Amniotic epithelial cell (primary cell): Measurements from ENCODE around the gene SPP1.
"Not testable (repeated sequence)": the region's sequence is repeated elsewhere in the genome, so short reads cannot be mapped to it uniquely, and the experiment has no call there.

Experiments used
- DNase-seq: peaks from one replicate; pipeline ENCODE4 v3.0.0-alpha.2; 2010; ENCODE audit warnings: low read depth

SPP1 gene

GRCh38 chr4:87986508-87986907, 11.0 kb downstream of the SPP1 start:
- no peak for DNase-seq

- DNase-seq = no peak
Observed at GRCh38 chr4:87989765-87990164, 14.3 kb downstream of the SPP1 start.

- DNase-seq = no peak
Observed at GRCh38 chr4:87995435-87995834, 19.9 kb downstream of the SPP1 start.

DNA sequence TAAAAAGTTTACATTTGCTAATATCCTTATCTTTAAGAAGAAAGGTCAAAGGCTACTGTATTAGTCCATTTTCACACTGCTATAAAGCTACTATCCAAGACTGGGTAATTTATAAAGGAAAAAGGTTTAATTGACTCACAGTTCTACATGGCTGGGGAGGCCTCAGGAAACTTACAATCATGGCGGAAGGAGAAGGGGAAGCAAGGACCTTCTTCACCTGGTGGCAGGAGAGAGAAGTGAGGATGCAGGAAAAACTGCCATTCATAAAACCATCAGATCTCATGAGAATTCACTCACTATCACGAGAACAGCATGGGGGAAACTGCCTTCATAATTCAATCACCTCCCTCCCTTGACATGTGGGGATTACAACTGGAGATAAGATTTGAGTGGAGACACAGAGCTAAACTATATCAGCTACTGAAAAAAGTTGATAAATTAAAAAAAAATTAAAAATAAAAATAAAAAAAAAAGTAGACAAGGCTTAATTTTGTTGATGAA, 23.7 kb downstream of the SPP1 start:
- DNase-seq = not testable (repeated sequence)

GRCh38 chr4:88001871-88002270, 26.4 kb downstream of the SPP1 start:
- no peak for DNase-seq

- DNase-seq = peak; percentile 52
Observed at GRCh38 chr4:88002786-88003185, 27.3 kb downstream of the SPP1 start.

GRCh38 chr4:88003261-88003660, 27.7 kb downstream of the SPP1 start:
- no peak for DNase-seq

DNA sequence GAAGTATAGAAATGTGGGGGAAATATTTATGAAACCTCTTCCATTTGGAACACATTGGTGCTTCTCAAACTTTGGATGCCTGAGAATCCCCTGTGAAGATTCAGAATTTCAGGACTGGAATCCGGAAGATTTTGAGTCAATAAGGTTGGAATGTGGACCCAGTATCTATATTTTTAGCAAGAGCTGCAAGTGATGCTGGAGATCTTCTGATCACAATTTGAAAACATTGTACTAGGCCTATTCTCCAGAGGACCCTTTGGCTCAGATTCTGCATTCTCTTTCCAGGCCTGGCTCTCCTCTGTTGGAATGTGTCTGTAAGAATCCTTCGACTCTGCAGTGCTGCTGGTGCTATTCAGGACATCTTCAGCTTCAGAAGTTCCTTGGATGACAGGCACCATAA, 29.6 kb downstream of the SPP1 start:
- no peak for DNase-seq

- no peak for DNase-seq
Observed at GRCh38 chr4:88005946-88006345, 30.4 kb downstream of the SPP1 start.

DNA sequence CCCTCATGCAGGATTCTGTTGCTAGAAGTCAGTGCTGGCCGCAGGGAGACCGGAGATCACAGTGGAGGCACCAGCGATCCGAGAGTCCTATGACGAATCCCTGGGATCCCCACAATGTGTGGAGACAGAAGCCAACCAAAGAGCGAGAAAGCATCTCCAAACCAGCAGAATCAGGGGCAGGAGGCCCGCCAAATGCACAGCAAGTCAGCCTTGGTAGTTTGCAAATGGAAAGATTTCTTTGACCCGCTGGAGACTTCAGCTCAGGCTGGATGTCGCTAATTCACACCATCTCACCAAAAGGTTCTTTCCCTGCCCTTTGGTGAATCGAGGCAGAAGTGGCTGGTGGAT, 31.4 kb downstream of the SPP1 start:
- no peak for DNase-seq

- DNase-seq = peak; percentile 67
Observed at GRCh38 chr4:88007304-88008121, 32.0 kb downstream of the SPP1 start, which contains the start of gene PKD2. Gene PKD2, plus strand, starts transcription at chr4:88007635. Its CDS starts 99 bp downstream, at chr4:88007734.

GRCh38 chr4:88008122-88008742, 32.7 kb downstream of the SPP1 start:
- DNase-seq = peak; percentile 53

DNA sequence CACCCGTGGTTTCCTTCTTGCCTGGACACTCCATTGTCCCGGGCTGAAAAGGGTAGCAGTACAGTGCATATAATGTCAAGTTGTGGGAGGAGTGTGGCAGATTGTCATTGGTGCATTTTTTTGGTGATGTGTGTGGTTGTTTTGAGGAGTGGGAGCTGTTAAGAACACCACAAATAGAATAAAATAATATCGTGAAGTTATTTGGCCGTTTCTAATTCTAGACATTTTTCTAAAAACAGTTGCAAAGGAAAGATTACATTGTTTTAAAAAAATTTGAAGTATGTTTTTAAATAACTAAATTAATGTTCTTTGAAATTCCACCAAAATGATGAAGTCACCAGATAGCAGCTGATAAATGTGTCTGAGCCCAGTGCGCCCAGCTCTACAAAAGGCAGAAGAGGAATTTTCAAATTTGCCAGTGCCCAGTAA, 33.2 kb downstream of the SPP1 start:
- DNase-seq = peak; percentile 52

GRCh38 chr4:88009871-88010270, 34.4 kb downstream of the SPP1 start:
- no peak for DNase-seq

GRCh38 chr4:88010966-88011365, 35.5 kb downstream of the SPP1 start:
- DNase-seq = peak; percentile 73

DNA sequence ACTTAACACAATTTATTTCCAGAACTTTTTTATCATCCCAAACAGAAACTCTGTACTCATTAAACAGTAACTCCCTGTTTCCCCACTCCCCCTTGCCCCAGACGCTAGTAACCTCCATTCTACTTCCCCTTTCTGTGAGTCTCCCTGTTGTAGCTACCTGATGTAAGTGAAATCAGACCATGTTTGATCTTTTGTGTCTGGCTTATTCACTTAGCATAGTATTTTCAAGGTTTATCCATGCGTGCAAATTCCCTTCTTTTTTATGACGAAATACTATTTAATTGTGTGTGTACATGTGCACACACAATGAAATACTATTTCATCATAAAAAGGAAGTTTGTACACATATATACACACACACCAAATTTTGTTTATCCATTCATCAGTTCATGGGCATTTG, 37.1 kb downstream of the SPP1 start:
- DNase-seq = no peak

GRCh38 chr4:88014386-88014905, 38.9 kb downstream of the SPP1 start:
- no peak for DNase-seq

DNA sequence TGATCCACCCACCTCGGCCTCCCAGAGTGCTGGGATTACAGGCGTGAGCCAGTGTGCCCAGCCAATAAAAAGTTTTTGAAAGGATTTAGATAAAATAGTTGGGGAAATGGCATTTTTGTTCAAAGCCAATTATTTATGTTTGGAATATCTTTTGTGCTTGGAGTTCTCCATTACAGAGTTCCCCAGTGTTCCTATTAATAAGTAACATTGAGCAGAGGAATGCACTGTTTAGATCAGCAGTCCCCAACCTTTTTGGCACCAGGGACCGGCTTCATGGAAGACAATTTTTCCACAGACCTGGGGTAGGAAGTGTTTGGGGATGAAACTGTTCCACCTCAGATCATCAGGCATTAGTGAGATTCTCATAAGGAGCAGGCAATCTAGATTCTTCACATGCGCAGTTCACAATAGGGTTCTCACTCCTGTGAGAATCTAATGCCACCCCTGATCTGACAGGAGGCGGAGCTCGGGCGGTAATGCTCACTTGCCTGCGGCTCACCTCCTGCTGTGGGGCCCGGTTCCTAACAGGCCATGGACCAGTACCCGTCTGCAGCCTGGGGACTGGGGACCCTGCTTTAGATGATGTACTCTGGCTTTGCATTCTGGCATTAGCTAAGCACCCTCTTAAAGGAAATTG, 40.3 kb downstream of the SPP1 start:
- DNase-seq = no peak

GRCh38 chr4:88017516-88018297, 42.2 kb downstream of the SPP1 start:
- peak; percentile 99 for DNase-seq

GRCh38 chr4:88018466-88018865, 43.0 kb downstream of the SPP1 start:
- peak; percentile 87 for DNase-seq

DNA sequence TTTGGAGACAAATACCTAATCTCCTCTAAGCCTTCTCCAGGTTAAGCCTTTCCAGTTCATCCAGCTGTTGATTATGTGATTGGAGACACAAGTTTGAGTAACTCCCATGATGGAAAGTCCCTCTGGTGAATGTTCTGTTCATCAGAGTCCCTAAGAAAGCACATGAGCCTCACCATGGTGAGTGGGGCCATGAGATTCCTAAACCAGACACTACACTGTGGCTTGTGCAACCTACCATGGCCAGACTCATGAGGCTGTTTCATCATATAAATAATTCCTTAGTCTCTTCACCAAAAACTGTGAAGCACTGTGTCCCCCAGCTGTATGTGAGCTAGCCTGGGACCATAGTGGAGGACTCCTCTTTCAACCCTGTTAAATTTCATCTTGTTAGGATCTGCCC, 46.3 kb downstream of the SPP1 start:
- DNase-seq = peak; percentile 87

DNA sequence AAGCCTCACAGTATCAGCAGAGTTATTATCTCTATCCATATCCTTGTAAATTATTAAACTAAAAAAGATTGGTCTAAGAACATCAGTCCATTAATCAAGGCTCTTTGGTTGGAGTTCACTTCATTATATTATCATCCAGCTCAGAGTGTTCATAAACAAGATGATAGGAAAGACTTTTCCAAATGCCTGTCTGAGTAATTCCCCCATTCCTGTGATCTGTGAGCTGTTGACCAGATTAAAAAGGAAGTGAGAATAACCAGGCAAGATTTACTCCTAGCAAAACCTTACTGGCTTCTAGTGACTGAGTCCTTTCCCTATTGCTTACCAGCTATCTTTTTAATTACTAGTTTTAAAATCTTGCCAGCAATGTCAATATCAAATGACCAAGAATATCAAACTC, 46.8 kb downstream of the SPP1 start:
- DNase-seq = peak; percentile 92
